Smooth muscle cell (in vitro differentiated cells): Measurements from ENCODE around the gene DIP2C. TPM values are rescaled to one million over a fixed set of nuclear protein-coding genes. Genes with fewer than 3 reads are reported as not detected.

Experiments used
- DNase-seq: peaks from one replicate; lab custom pipeline; 2025; ENCODE audit not compliant: unreplicated experiment; lab: John Stamatoyannopoulos, UW
- H2AFZ ChIP-seq: fragments of 200-600 bp; sonication (generic); 2 replicates; pipeline ENCODE4 v1.6.0; 2016; ENCODE audit warnings: antibody characterized with exemption, low read depth, mild to moderate bottlenecking
- H3F3A ChIP-seq: fragments of 200-600 bp; sonication (generic); 2 replicates; pipeline ENCODE4 v1.6.0; 2017; ENCODE audit warnings: antibody characterized with exemption, low read depth
- H3K27ac ChIP-seq: fragments of 200-600 bp; sonication (generic); 2 replicates; pipeline ENCODE4 v1.5.1; 2016; ENCODE audit warnings: low read depth, mild to moderate bottlenecking
- H3K27me3 ChIP-seq: fragments of 200-600 bp; sonication (generic); 2 replicates; pipeline ENCODE4 v1.6.1; 2016; ENCODE audit warnings: low read depth, mild to moderate bottlenecking
- H3K36me3 ChIP-seq: fragments of 200-600 bp; sonication (generic); 2 replicates; pipeline ENCODE4 v1.5.1; 2016; ENCODE audit warnings: low read depth
- H3K4me1 ChIP-seq: fragments of 200-600 bp; sonication (generic); 2 replicates; pipeline ENCODE4 v1.5.1; 2016; ENCODE audit warnings: low read depth
- H3K4me2 ChIP-seq: fragments of 200-600 bp; sonication (generic); 2 replicates; pipeline ENCODE4 v1.6.0; 2016; ENCODE audit warnings: mild to moderate bottlenecking
- H3K4me3 ChIP-seq: fragments of 200-600 bp; sonication (generic); 2 replicates; pipeline ENCODE4 v1.5.1; 2016; ENCODE audit warnings: mild to moderate bottlenecking
- H3K79me2 ChIP-seq: fragments of 200-600 bp; sonication (generic); 2 replicates; pipeline ENCODE4 v1.6.0; 2016; ENCODE audit warnings: low read depth, mild to moderate bottlenecking
- H3K9ac ChIP-seq: fragments of 200-600 bp; sonication (generic); 2 replicates; pipeline ENCODE4 v1.6.0; 2016; ENCODE audit warnings: low read depth
- H3K9me3 ChIP-seq: fragments of 200-600 bp; sonication (generic); replicated peaks from 2 replicates; pipeline ENCODE4 v1.5.1; 2016; ENCODE audit warnings: low read depth
- H4K20me1 ChIP-seq: fragments of 200-600 bp; sonication (generic); 2 replicates; pipeline ENCODE4 v1.6.0; 2016; ENCODE audit warnings: low read depth
- WGBS: methylation state at CpG from one replicate; pipeline ENCODE4 v1.1.7; 2016; ENCODE audit warnings: low lambda C conversion rate; 5-methylcytosine and 5-hydroxymethylcytosine counted together
- polyA plus RNA-seq: library from polyadenylated mRNA; unstranded; fragments of >200 nt; fragmentation: Nextera tagmentation; extraction: Ambion mirVana; gene quantifications from 2 replicates; pipeline ENCODE4 v1.2.1, GENCODE V29; 2016
- total RNA-seq: library from RNA; depleted of rRNA; stranded (reverse); fragments of >200 nt; gene quantifications from 2 replicates; pipeline ENCODE4 v1.2.3, GENCODE V29; 2014
- TF ChIP-seq, protein P1 (sequence below): fragments of 200-600 bp; sonication (generic); IDR thresholded peaks from 2 replicates; pipeline ENCODE4 v1.5.1; 2017; ENCODE audit warnings: borderline replicate concordance, mild to moderate bottlenecking, antibody characterized with exemption; ENCODE audit not compliant: insufficient read depth, poor library complexity, severe bottlenecking

DIP2C gene
- total and polyA plus RNA-seq, 2 experiments from 2014 or later = 14.9 to 15.3 TPM

- TF ChIP-seq, protein P1, sequence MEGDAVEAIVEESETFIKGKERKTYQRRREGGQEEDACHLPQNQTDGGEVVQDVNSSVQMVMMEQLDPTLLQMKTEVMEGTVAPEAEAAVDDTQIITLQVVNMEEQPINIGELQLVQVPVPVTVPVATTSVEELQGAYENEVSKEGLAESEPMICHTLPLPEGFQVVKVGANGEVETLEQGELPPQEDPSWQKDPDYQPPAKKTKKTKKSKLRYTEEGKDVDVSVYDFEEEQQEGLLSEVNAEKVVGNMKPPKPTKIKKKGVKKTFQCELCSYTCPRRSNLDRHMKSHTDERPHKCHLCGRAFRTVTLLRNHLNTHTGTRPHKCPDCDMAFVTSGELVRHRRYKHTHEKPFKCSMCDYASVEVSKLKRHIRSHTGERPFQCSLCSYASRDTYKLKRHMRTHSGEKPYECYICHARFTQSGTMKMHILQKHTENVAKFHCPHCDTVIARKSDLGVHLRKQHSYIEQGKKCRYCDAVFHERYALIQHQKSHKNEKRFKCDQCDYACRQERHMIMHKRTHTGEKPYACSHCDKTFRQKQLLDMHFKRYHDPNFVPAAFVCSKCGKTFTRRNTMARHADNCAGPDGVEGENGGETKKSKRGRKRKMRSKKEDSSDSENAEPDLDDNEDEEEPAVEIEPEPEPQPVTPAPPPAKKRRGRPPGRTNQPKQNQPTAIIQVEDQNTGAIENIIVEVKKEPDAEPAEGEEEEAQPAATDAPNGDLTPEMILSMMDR = no peak
- no peak overlapping the region for H3K27ac ChIP-seq
- H3K9me3 ChIP-seq = no peaks in the 10 kb centered on the region
- 84% methylated on average over 7 of the region's 7 CpGs for WGBS
- no peak overlapping the region for H3K4me2 ChIP-seq
- peaks cover 26% of the 10 kb centered on the region for H3K4me1 ChIP-seq
- H3K4me3 ChIP-seq = no peak overlapping the region
- H3K9ac ChIP-seq = no peak overlapping the region
- DNase-seq = no peak
- H2AFZ ChIP-seq = no peak overlapping the region
- peaks cover 76% of the 10 kb centered on the region for H3K79me2 ChIP-seq
- no peaks in the 10 kb centered on the region for H3K27me3 ChIP-seq
- H3F3A ChIP-seq = peaks cover 8% of the 10 kb centered on the region
- peaks cover 86% of the 10 kb centered on the region for H4K20me1 ChIP-seq
- no peaks in the 10 kb centered on the region for H3K36me3 ChIP-seq
These were observed 69.1 kb downstream of the DIP2C start for GRCh38 chr10:620417-620816.

DNA sequence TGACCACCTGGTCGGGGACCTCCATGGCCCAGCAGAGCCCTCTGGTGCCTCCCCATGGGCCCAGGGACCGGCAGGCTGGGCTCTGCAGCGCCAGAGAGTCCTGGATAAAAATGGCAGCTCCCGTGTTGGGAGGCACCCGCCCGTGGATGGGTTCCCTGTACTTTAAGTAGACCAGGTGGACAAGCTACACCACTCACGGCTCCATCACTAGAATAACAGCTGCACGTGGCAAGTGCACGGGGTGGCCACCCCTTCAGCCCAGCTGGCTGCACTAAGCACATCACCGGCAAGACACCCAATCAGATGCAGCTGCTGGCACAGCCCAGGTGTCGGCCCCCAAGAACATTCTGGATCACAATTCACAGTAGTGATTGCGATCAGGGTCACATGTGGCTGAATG is 69.8 kb downstream of the DIP2C start:
- peaks cover under 1% of the 10 kb centered on the region for H3F3A ChIP-seq
- H3K4me2 ChIP-seq = no peak overlapping the region
- DNase-seq = no peak
- no peaks in the 10 kb centered on the region for H3K9me3 ChIP-seq
- whole genome bisulfite sequencing = 96% methylated on average over 12 of the region's 12 CpGs
- H3K79me2 ChIP-seq = peaks cover 81% of the 10 kb centered on the region
- no peak overlapping the region for H3K9ac ChIP-seq
- no peak overlapping the region for H3K27ac ChIP-seq
- peaks cover 26% of the 10 kb centered on the region for H3K4me1 ChIP-seq
- no peak overlapping the region for H3K4me3 ChIP-seq
- H3K27me3 ChIP-seq = no peaks in the 10 kb centered on the region
- no peak overlapping the region for H2AFZ ChIP-seq
- peaks cover 90% of the 10 kb centered on the region for H4K20me1 ChIP-seq
- no peaks in the 10 kb centered on the region for H3K36me3 ChIP-seq
- TF ChIP-seq, protein P1 = no peak

- no peak overlapping the region for H3K27ac ChIP-seq
- no peak for DNase-seq
- peaks cover 23% of the 10 kb centered on the region for H3K4me1 ChIP-seq
- H3K27me3 ChIP-seq = no peaks in the 10 kb centered on the region
- TF ChIP-seq, protein P1 = no peak
- H3K79me2 ChIP-seq = peaks cover 87% of the 10 kb centered on the region
- H3K4me2 ChIP-seq = no peak overlapping the region
- H3K9me3 ChIP-seq = no peaks in the 10 kb centered on the region
- whole genome bisulfite sequencing = 90% methylated on average over 22 of the region's 22 CpGs
- H3K4me3 ChIP-seq = no peak overlapping the region
- H2AFZ ChIP-seq = no peak overlapping the region
- no peak overlapping the region for H3K9ac ChIP-seq
- H4K20me1 ChIP-seq = peaks cover 91% of the 10 kb centered on the region
- H3F3A ChIP-seq = no peaks in the 10 kb centered on the region
- no peaks in the 10 kb centered on the region for H3K36me3 ChIP-seq
These were observed 71.1 kb downstream of the DIP2C start for GRCh38 chr10:618229-618989.

GRCh38 chr10:617471-617870 is 72.0 kb downstream of the DIP2C start:
- H3K4me2 ChIP-seq = no peak overlapping the region

More at GRCh38 chr10:617471-617870, 72.0 kb downstream of the DIP2C start:
- no peak overlapping the region for H2AFZ ChIP-seq
- no peaks in the 10 kb centered on the region for H3K9me3 ChIP-seq
- no peak overlapping the region for H3K27ac ChIP-seq
- no peak overlapping the region for H3K4me3 ChIP-seq
- no peak overlapping the region for H3K9ac ChIP-seq
- H4K20me1 ChIP-seq = peaks cover 83% of the 10 kb centered on the region
- peaks cover 89% of the 10 kb centered on the region for H3K79me2 ChIP-seq
- no peaks in the 10 kb centered on the region for H3K27me3 ChIP-seq
- TF ChIP-seq, protein P1 = no peak
- H3K4me1 ChIP-seq = peaks cover 23% of the 10 kb centered on the region
- 96% methylated on average over 10 of the region's 10 CpGs for WGBS
- no peaks in the 10 kb centered on the region for H3K36me3 ChIP-seq
- H3F3A ChIP-seq = no peaks in the 10 kb centered on the region
- DNase-seq = no peak
